ENCODE measurements around the gene LRP6.

- TF ChIP-seq EZH2phosphoT487 (IDR thresholded peaks at IDR 0.05; ENCODE audit: borderline replicate concordance, low read length) (no peak), CTCF (conservative IDR thresholded peaks at IDR 0.05; ENCODE audit: low read depth, low read length) (no peak)
Measured at GRCh38 chr12:12141000-12141399, 125.8 kb downstream of the LRP6 start.

Measured in PC-3 (cell line).